ENCODE measurements around the gene KDM3B.
"Not testable (repeated sequence)": the region's sequence is repeated elsewhere in the genome, so short reads cannot be mapped to it uniquely, and the experiment has no call there.

The KDM3B gene

GRCh38 chr5:138352071-138352721 is at the start of gene KDM3B:
Gene KDM3B, plus strand, starts transcription at chr5:138352685. Its CDS starts 111 bp downstream, at chr5:138352796.
- peak; percentile 93 for DNase-seq

GRCh38 chr5:138303372-138303771 is 49.1 kb upstream of the KDM3B start:
- no peak for DNase-seq

- DNase-seq: peak; percentile 86
Observed at GRCh38 chr5:138305797-138306196, 46.7 kb upstream of the KDM3B start.

- no peak for DNase-seq
Observed at GRCh38 chr5:138315751-138316278, 36.7 kb upstream of the KDM3B start.

GRCh38 chr5:138316355-138316754 is 36.1 kb upstream of the KDM3B start:
- DNase-seq: no peak

GRCh38 chr5:138318211-138318610 is 34.3 kb upstream of the KDM3B start:
- DNase-seq: not testable (repeated sequence)

GRCh38 chr5:138330813-138331448 is 21.6 kb upstream of the KDM3B start:
- DNase-seq: peak; percentile 66

GRCh38 chr5:138331449-138332368 is 20.8 kb upstream of the KDM3B start, which contains the start of gene CDC25C:
Gene CDC25C, minus strand, starts transcription at chr5:138331804. Its CDS starts 624 bp downstream, at chr5:138331180.
- peak; percentile 100 for DNase-seq

GRCh38 chr5:138334867-138335447 is 17.5 kb upstream of the KDM3B start:
- DNase-seq: peak; percentile 9

- DNase-seq: peak; percentile 95
Observed at GRCh38 chr5:138336952-138337684, 15.4 kb upstream of the KDM3B start.

- peak; percentile 97 for DNase-seq
Observed at GRCh38 chr5:138337685-138338410, 14.6 kb upstream of the KDM3B start, which contains the start of gene FAM53C. Gene FAM53C, plus strand, starts transcription at chr5:138338266. Its CDS starts 3,070 bp downstream, at chr5:138341336.

- peak; percentile 54 for DNase-seq
Observed at GRCh38 chr5:138338411-138339090, 13.9 kb upstream of the KDM3B start.

GRCh38 chr5:138339091-138339456 is 13.4 kb upstream of the KDM3B start:
- peak; percentile 20 for DNase-seq

- DNase-seq: no peak
Observed at GRCh38 chr5:138339464-138339863, 13.0 kb upstream of the KDM3B start.

- no peak for DNase-seq
Observed at GRCh38 chr5:138340008-138340407, 12.5 kb upstream of the KDM3B start.

- DNase-seq: no peak
Observed at GRCh38 chr5:138344887-138345622, 7.4 kb upstream of the KDM3B start.

GRCh38 chr5:138346889-138347288 is 5.6 kb upstream of the KDM3B start:
- DNase-seq: no peak

GRCh38 chr5:138349852-138350562 is 2.5 kb upstream of the KDM3B start:
- DNase-seq: no peak

GRCh38 chr5:138350563-138350890 is 2.0 kb upstream of the KDM3B start:
- no peak for DNase-seq

All from NCI-H69 (cell line).